GM20431 (cell line): Measurements from ENCODE around the gene RBM33.

Source experiments
- in situ Hi-C: fragments of 300-500 bp; cut with MseI, MboI; formaldehyde crosslinking; loops from one replicate; pipeline ENCODE4 v1.15.0; 2020; ENCODE audit warnings: low sequenced_read_pairs; ENCODE audit not compliant: unreplicated experiment

Gene RBM33

GRCh38 chr7:155738652-155739537, 94.4 kb downstream of the RBM33 start:
- in situ Hi-C loops: loop anchor here (10.0 to 25.0 kb wide), 2 partner anchors 144 to 352 kb away; no protein-coding TSS in a partner anchor

- in situ Hi-C loops: loop anchor here (10.0 to 25.0 kb wide), 2 partner anchors 145 to 352 kb away; no protein-coding TSS in a partner anchor
These were observed 95.2 kb downstream of the RBM33 start for GRCh38 chr7:155739538-155740143.

GRCh38 chr7:155741082-155741481, 96.6 kb downstream of the RBM33 start:
- in situ Hi-C loops: loop anchor here (25.0 kb wide), 1 partner anchor 354 kb away; no protein-coding TSS in a partner anchor

DNA sequence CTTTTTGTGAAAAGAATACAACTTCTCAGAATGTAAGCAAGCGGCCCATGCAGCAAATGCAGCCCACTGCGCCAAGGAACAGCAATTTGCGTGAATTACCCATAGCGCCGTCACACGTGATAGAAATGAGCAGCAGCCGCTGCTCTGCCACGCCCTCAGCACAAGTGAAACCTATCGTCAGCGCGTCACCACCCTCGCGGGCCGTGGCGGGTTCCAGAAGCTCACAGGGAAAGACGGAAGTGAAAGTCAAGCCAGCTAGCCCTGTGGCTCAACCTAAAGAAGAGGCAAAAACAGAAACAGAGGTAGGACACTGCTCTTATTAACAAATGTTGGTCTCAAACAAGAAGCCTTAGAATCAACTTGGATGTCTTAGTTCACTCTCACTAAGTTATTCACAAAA, 97.3 kb downstream of the RBM33 start:
- in situ Hi-C loops: loop anchor here (25.0 kb wide), 1 partner anchor 355 kb away; no protein-coding TSS in a partner anchor

DNA sequence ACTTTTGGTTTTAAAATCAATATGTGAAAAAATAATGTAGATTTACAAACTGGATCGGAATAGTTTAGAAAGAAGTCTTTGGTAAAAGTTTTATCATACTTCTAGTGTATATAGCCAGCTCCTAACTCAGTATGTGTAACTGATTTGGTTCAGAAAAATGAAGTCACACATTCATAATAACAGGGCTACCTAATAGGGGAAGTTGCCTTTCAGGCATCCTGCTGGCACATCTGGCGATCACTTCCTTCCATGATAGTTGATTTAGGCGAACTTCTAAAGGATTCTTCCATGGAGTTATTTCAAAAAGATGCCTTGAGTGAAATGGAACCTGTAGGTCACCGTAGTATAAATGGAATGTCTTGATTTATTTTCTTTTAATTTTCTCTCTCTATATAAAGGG, 98.7 kb downstream of the RBM33 start:
- in situ Hi-C loops: loop anchor here (25.0 kb wide), 1 partner anchor 356 kb away; no protein-coding TSS in a partner anchor

DNA sequence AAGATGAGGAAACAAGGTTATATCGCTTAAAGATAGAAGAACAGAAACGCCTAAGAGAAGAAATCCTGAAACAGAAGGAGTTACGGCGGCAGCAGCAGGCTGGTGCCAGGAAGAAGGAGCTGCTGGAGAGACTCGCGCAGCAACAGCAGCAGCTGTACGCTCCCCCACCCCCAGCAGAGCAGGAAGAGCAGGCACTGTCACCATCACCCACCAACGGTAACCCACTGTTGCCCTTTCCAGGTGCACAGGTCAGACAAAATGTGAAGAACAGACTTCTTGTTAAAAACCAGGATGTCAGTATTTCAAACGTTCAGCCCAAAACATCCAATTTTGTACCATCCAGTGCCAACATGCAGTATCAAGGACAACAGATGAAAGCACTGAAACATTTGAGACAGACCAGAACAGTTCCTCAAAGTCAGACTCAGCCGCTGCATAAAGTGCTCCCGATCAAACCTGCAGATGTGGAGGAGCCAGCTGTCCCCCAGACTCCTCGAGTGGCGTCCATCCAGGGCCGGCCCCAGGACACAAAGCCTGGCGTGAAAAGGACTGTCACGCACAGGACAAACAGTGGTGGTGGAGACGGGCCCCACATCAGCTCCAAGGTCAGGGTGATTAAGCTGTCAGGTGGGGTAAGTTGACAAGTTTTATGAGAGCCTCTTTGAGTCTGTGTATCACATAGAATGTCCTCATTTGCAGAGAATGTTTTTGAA, 100.7 kb downstream of the RBM33 start:
- in situ Hi-C loops: loop anchor here (25.0 kb wide), 1 partner anchor 358 kb away; no protein-coding TSS in a partner anchor

DNA sequence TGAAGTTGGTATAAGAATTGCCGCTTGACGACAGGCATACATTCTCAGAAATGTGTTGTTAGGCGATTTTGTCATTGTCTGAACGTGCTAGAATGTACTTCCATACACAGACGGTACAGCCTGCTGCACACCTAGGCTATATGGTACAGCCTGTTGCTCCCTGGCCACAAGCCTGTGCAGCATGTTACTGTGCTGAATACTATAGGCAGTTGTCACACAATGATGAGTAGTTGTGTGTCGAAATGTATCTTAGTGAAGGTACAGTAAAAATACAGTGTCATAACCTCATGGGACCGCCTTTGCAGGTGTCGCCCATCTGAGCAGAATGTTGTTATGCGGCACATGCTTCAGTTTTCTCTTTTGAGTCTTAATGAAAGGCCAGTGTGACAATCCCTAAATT, 101.3 kb downstream of the RBM33 start:
- in situ Hi-C loops: loop anchor here (25.0 kb wide), 1 partner anchor 358 kb away; no protein-coding TSS in a partner anchor

GRCh38 chr7:155746188-155746587, 101.7 kb downstream of the RBM33 start:
- in situ Hi-C loops: loop anchor here (25.0 kb wide), 1 partner anchor 359 kb away; no protein-coding TSS in a partner anchor

DNA sequence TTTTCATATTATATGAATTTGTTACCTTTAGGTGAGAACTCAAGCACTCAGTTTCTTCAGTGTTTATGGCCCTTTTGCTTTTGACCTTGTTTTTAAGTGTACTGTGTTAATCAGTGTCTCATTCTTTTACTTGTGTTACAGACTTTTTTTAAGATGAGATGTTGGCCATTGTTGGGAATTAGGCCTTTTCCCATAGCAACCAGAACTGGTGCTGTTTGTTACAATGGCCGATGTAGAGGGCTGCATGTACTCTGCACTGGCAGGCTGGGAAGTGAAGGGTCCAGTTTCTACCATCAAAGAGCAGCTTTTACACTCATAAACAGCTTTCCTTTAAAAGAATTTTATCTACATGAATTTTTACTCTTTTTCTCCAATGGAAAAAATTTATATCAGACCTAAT, 102.7 kb downstream of the RBM33 start:
- in situ Hi-C loops: loop anchor here (25.0 kb wide), 1 partner anchor 360 kb away; no protein-coding TSS in a partner anchor

DNA sequence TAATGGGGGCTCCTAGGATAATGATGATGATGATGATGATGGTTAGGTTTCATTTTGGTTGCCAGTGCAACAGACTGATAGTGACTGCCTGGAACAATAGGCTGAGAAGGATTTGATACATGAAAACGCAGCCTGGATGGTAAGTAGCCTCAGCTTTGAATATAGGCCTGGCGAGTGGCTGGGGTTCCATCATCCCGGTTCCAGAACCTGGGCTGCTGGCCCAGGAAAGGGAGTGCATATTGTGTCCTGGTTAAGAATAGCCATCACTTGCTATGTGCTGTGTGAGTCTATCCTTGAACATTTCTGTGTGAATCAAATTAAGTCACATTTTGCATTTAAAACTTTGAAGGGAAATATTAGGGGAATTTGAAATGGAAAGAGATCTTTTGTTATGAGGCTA, 105.1 kb downstream of the RBM33 start:
- in situ Hi-C loops: loop anchor here (25.0 kb wide), 1 partner anchor 362 kb away; no protein-coding TSS in a partner anchor

DNA sequence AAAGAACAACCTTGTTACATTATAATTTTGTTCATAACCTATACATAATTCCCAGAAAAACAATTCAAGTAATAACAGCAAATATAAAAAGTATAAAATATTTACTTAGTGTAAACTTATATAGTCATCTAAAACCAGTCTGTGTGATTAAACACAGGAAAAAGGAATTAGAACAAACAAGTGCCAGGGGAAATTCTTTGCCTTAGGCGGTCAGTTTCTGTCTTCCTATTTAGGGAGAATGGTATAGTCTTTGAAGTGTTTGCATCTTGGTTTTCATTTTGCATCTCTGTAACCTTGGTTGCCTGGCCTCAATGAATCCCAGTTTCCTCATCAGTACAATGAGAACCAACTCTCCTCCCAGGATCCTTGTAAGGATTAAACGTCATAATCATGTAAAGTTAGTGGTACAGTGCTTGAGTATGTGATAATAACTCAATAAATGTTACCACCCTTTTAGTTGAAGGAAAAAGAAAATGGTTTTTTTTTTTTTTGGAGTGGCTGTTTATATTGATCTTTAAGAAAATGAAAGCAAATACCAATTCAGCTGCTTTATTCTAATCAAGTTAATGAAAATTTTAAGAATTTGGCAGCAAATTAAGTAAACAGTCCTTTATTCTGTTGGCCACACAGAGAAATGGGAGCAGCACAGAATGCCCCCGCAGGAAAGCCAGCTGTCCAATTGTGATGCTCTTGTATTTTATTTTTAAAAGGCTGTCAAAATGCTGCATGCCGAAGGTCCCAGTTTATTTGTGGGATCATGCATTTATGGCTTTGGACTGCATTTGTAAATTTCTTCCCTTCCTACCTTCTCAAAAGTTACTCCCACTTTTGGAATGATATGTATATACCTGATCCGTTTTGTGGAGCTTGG, 106.0 kb downstream of the RBM33 start:
- in situ Hi-C loops: no loop called here

GRCh38 chr7:155751409-155751808, 106.9 kb downstream of the RBM33 start:
- in situ Hi-C loops: no loop called here

DNA sequence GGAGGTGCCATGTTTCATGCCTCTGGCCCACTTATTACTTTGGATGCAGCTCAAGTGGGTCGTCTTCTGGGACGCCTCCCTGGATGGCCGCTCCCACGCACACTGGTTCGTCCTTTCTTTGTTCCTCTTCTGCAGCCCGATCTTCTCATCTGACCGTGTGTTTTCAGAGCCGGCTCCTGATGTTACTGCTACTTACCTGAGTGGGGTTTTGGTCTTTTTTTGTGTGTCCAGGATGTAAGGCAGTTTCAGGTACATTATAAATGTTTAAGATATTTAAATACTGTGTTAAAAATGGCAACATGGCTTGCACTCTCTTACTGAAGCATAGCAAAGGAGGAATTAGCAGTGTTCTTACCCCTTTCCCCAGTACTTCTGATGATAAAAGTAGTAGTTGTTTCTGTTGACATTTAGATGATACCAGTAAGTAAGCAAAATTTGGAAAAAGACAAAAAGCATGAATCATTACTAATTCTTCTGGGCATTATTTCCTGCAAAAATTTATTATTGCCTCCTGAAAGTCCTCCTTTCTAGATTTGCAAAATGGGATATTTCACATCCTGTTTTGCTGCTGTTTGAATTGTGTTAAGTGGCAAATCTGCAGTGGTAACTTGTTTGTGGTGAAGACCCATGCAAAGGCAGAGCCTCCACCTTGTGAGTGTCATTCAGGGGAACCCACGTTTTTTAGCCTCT, 108.4 kb downstream of the RBM33 start:
- in situ Hi-C loops: no loop called here

GRCh38 chr7:155753446-155753965, 109.0 kb downstream of the RBM33 start:
- in situ Hi-C loops: no loop called here

DNA sequence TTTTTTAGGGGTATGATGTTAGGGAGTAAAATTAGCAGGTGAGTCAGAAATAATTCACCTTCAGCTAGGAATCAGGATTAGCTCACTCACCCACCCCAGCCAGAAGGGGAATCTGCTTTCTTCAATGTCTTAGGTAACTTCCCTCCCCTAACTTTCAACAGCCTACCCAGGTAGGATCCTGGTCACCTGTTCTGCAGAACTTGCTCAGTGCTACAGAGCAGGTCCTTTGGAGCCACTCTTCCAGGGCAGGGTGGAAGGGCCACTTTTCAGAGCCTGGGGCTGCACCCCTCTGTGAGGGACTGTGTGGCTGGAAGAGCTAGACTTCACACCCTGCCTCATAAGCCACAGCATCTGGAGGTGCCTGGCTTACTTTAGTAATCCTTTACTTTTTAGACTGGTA, 109.7 kb downstream of the RBM33 start:
- in situ Hi-C loops: no loop called here

DNA sequence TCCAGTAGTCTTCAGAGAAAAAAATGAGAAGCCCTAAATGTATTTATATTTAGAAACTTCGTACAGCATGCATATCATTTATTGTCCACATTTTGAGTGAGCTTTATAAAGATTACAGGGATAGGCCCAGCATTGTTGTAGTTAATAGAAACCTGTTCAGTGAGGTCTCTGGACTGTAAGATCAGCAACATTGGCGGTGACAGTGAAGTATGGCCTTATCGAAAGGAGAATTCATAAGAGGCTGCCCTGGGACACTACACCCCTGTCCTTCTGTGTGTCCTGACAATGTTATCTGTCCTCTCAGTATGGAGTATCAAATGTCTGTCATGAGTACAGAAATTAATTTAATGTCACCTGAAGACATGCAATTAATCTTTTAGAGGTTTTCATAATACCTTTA, 110.6 kb downstream of the RBM33 start:
- in situ Hi-C loops: no loop called here

DNA sequence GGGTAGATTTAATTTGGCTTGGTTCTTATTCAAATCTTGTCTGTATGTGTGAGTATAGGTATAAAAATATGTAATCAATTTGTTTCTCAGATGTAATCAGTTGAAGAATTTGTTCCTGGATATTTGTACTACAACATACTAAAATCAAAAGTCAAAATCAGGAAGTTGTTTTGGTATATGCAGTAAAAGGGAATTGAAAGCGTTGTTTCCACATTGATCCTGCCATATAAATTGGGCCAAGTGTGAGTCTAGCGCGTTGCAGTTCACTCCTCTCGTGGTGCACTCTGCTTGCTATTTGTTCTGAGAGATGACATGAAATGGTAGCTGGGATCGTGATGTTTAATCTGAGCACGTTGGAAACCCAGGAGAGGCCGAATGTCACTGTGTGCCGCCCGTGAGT, 111.9 kb downstream of the RBM33 start:
- in situ Hi-C loops: no loop called here

GRCh38 chr7:155758348-155758747, 113.9 kb downstream of the RBM33 start:
- in situ Hi-C loops: no loop called here
